ENCODE results near the gene ASB2.
A peak's percentile ranks its signal among the peaks of the same experiment; 100 is the strongest.

ASB2 gene

GRCh38 chr14:93970965-93971634 lies 5.3 kb downstream of the ASB2 start:
- TF ChIP-seq CTCF (IDR thresholded peaks at IDR 0.05; ENCODE audit: control insufficient read depth, extremely low read depth, insufficient read depth): no peak
- H3K4me3 ChIP-seq (ENCODE audit: low read depth, low read length): no peak overlapping the region
- DNase-seq (ENCODE audit: low read depth): no peak

DNA sequence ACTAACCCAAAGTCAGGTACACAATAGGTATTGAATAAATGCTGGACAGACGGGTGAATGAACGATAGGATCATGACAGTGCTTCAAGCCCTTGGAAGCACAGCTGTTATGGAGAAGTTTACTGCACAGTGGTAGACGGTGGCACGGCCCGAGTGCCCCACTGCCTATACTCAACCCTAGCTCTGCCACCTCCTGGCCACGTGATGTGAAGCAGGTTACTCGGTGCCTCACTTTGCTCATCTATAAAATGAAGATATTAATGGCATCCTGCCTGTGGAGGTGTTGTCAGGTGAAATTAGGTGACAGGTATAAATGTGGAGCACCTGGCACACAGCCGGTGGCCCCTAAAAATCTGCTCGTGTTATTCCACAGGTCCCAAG lies 5.8 kb downstream of the ASB2 start:
- TF ChIP-seq CTCF (IDR thresholded peaks at IDR 0.05; ENCODE audit: control insufficient read depth, extremely low read depth, insufficient read depth): peak; percentile 59
- no peak overlapping the region for H3K4me3 ChIP-seq (ENCODE audit: low read depth, low read length)
- no peak for DNase-seq (ENCODE audit: low read depth)

DNA sequence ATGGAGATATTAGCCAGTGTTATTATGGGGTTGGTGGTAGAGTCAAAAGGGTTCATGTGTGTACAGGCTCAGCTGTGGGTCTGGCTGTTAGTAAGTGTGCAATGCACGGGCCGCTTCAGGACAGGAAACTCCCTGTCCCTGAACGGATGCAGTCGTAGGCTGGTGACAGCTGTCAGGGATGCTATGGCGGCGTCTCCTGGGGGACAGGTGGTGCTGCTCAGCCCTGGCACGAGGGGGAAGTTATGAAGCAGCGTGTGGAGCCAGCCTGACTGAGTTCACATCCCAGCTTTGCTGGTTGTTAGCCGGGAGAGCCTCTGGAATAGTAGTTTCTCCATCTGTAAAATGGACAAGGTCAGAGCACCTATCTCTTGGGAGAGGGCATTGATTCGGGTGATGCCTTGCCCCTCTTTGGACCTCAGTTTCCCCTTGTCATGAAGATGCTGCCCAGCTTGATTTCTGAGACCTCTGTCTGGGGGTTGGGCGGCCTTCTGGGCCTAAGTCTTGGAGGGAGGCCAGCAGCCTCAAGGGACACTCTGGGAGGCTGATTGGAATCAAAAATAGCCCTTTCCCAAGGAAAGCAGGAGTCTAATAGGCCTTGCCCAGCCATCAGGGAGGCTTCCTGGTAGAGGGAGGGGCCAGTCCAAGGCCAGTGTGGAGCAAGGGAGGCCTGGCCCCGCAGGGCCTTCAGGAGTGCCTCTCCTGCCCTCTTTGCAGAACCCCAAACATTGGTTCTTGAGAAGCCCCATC lies 7.1 kb downstream of the ASB2 start:
- H3K4me3 ChIP-seq (ENCODE audit: low read depth, low read length): no peak overlapping the region
- no peak for TF ChIP-seq CTCF (IDR thresholded peaks at IDR 0.05; ENCODE audit: control insufficient read depth, extremely low read depth, insufficient read depth)
- no peak for DNase-seq (ENCODE audit: low read depth)

DNA sequence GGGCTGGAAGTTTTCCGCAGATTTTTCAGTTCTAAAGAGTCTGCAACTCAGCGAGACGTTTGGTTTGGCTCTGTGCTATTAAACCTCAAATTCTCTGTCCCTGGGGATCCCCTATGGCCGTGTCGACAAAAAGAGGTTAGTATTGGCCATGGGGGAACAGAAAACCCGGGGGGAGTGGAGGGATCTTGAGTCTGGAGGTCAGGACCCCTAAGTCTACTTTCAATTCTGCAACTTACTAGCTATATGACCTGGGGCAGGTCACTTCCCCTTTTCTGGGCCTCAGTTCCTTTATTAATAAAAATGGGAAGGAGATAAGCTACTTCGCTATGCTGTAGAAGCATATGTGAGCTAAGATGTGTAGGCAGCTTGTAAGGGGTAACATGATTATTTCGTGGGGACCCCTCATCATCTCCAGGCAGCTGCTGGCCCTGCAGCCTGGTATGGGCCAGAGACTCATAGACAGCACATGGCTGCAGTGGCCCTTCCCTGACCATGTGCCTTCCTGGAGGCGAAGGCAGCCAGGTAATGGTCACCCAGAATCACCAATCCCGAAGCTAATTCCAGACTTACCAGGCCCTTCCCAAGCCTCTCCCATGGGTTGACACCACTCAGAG lies 8.6 kb downstream of the ASB2 start:
- no peak for DNase-seq (ENCODE audit: low read depth)
- TF ChIP-seq CTCF (IDR thresholded peaks at IDR 0.05; ENCODE audit: control insufficient read depth, extremely low read depth, insufficient read depth): no peak
- H3K4me3 ChIP-seq (ENCODE audit: low read depth, low read length): no peak overlapping the region

DNA sequence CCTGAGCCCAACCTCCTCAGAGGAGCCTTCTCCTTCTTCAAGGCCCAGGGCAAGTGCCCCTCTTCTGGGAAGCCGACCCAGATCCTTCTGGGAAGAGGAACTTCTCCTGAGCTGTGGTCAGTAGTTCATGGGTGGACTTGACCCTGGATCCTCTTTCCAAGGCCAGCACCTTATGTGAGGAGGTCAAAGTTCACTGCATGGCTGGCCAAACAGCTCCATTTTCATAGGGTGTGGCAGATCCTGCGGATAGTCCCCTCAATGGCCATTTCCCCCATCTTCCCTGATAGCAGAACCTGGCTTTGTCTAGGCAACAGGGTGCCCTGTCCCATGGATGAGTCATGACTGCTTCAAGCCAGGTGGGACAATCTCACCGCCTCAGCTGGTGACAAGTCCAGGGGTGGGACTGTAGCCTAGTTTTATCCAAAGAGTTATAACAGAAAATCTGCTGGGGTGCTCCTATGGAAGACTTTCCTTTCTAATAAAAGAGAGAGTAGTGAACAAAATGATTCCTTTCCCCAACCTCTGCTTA lies 10.4 kb downstream of the ASB2 start:
- H3K4me3 ChIP-seq (ENCODE audit: low read depth, low read length): no peak overlapping the region
- no peak for TF ChIP-seq CTCF (IDR thresholded peaks at IDR 0.05; ENCODE audit: control insufficient read depth, extremely low read depth, insufficient read depth)
- DNase-seq (ENCODE audit: low read depth): no peak

DNA sequence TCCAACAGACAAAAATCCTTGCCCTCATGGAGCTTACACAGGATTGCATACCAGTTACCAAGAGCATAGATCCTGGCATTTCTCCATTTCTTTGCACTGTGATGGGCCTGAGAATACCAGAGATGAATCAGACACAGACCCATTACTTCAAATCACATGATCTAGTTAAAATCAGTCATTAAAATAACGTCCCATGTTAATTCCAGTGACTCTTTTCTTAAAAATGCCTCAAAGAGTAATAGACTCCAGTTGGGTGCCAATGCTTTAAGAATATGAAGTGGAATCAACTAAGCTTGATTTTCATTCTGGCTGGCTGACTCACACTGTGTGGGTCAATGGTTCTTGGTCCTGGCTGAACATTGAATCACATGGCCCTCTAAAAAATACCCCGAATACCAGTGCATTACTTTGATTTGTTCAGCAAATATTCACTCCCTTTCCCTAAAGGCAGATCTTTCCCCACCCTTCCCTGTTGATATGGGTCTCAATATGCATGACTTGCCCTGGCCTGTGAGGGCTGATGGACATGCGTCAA lies 11.0 kb downstream of the ASB2 start:
- no peak for TF ChIP-seq CTCF (IDR thresholded peaks at IDR 0.05; ENCODE audit: control insufficient read depth, extremely low read depth, insufficient read depth)
- no peak overlapping the region for H3K4me3 ChIP-seq (ENCODE audit: low read depth, low read length)
- DNase-seq (ENCODE audit: low read depth): no peak

Measured in LNCaP clone FGC (cell line).